HTERT RPE-1 (cell line): ENCODE measurements around the gene TMEM266.

ENCODE experiments used
- in situ Hi-C: fragments of 300-500 bp; cut with MboI; formaldehyde crosslinking; loops from 4 replicates; pipeline ENCODE4 v1.14.3; 2020; ENCODE audit warnings: low sequenced_read_pairs

Gene TMEM266

DNA sequence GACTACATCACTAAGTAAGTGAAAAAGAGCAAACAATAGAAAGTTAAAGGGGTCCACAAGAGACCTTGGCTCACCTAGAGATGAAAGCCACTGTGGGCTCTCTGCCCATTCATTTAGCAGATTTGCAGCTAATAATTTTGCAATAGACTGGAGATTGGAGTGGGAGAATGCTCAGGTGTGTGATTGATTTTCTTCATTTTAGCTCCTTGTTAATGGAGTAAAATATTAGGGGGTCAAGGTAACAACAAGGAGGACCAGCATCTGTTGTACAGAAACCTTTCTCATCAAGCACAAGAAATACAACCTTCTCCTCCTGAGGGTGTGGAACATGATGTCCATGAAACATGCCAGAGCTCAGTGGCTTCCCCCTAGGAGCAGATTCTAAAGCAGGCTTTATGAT, 63.2 kb downstream of the TMEM266 start:
- in situ Hi-C loops = no loop called here

DNA sequence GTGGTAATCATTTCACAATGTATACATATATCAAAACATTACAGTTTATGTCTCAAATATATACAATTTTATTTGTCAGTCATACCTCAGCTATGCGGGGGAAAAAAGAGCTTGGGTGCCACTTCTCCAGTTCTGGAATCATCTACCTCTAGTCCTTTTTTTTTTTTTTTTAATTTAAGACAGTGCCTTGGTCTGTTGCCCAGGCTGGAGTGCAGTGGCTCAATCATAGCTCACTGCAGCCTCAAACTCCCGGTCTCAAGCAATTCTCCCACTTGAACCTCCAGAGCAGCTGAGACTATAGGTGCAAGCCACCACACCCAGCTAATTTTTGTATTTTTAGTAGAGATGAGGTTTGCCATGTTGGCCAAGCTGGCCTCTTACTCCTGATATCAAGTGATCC, 67.4 kb downstream of the TMEM266 start:
- in situ Hi-C loops = no loop called here

DNA sequence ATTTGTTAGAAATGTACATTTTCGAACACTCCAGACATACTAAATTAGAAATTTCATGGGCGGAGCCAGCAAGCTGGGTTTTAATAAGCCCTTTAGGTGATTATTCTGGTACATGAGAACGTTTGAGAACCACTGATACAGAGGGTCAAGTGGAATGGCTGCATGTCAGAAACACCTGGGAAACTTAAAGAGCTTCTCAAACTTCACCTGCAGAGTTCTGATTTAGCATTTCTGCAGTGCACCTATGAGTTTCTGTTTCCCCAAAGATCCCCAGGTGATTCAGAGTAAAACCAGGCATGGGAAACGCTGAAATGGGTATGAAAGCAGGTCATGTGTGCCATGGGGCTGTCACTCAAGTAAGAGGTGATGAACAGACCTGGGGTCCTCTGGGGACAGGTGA, 68.1 kb downstream of the TMEM266 start:
- in situ Hi-C loops = no loop called here

DNA sequence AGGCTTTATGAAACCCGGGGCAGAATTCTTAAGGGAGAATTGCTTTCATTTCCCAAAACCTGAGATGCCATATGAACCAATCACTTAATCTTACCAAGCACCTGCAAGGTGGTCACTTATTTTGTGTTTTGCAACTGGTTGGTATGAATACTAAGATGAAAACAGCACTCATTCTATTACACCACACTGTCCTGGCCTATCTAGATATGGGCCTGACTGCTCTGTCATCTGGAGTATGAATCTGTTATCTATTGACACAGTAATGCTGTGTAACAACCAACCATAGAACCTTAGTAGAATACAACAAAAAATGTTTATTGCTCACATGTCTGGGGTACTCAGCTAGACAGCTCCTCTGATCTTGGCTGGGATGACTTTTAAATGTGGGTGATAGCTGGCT, 74.8 kb downstream of the TMEM266 start:
- in situ Hi-C loops = no loop called here

DNA sequence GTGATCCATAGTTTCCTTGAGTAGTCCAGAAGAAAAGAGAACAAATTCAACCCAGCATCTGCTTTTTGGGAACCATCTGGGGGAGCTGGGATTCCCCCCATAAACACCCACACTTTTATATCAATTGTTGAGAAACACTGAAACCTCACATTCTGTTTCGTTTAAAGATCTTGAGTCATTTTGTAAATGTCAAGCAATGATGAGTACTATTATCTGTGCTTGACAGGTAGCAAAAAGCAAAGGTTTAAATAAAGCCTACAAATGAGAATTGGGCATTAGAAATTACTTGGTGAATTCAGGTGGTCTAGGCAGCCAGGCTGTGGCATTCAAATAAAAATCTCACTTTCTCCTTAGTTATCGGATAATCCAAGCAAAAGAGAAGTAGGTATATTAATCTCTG, 75.7 kb downstream of the TMEM266 start:
- in situ Hi-C loops = no loop called here

DNA sequence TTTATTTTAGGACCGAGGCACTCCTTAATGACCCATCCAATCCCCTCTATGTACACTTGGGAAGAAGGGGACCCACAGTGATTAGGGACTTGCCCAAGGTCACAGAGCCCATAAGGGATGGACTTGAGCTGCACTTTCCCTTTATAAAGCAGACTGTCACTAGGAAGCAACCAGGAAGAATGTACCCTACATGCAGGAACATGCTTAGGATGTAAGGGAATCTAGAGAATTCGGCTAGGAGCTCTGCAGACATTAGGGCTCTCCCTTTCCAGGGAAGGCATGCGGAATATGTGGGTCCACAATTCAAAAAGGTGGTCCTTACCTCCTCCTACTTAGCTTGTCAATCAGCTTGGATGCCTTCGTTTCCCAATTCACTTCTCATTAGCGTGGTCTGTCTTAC, 78.7 kb downstream of the TMEM266 start:
- in situ Hi-C loops = no loop called here

DNA sequence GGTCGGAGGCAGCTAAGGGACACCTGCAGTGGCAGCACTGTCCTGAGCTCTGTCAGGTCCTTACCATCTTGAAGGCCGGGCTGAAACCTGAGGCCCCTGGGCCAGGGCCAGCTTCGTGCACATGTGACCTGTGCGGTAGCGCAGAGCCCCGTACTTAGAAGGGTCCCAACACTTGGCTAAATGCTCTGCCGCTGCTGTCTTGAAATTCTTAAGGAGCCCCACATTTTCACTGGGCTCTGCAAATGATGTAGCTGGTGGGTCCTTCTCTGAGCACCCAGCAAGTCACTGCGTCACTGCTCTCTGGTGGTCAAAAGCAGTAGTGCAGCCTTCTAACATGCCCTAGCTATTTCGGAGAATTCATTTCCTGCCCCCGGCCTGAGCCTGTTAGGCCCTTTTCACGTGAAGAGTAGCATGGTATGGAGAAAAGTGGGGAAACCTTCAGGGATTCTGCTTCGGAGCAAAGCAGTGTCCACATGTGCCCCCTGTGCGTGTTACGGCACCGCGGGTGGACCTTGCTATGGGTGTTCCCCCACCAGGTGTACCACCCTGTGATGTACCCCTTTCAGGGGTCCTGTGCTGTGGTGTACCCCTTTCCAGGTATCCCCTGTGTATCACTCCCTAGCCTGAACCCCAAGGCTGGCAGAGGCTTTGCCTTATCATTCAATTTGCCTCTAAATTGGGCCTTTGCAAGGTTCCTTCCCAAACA, 79.7 kb downstream of the TMEM266 start:
- in situ Hi-C loops = no loop called here

DNA sequence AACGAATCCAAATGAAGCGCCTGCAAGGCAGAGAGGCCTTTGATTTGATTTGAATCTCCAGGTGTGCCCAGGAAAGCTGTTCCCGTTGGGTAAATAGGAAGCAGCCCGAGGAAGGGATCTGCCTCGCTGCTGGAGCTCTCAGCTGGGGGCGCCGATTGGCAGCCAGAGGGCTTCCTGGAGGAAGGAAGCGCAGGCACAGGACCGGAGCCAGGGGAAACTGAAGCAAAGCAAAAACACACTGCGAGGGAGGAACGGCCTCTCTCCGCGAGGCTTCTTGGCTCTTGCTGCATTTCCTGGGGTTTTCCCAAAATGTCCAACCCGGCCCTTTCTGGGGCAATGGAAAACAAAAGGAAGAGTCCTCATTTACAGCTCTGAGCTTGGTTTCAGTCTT, 80.3 kb downstream of the TMEM266 start:
- in situ Hi-C loops = no loop called here

DNA sequence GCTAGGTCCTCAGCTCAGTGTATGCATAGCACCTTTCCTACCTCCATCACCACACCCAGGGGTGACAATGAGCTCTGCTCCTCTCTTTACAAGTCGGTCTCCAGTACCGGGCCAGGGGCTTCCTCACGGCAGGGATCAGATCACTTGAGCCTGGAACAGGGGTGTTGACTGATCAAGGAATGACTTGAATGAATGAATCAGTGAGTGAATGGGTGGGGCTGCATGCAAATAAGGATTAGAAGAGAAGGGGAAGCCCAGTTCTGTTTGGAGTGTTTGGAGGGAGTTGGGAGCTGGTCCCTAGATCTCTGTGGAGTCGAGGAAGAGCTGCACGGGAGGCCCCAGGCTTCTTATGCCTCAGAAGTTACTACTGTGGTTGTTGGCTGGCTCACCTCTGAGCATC, 87.0 kb downstream of the TMEM266 start:
- in situ Hi-C loops = no loop called here

DNA sequence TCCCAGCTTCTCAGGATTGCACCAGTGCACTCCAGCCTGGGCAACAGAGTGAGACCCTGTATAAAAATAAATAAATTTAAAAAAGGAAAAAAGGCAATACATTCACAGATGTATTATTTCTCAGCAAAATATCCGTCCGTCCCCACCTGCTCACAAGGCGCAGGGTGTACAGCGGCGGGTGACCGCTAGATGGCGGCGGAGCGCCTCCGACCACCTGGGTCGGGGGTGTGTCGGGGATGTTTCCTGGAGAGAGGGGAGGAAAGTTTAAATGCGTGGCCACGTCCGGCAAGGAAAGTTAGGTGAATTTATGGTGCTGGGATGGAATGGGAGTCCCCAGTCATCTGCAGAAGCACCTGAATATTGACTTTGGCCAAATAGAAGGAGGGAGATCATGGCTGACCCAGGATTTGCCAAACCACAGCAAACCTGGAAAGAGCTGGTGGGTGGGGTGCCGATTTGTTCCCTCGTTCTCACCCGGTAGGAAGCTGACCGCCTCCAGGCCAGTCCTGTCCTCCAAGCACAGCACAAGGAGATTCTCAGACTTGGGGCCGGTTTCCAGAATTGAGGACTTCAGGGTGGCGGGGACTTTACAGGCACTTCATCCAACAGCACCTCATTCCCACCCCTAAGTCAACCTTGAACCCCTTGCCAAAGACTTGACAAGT, 88.3 kb downstream of the TMEM266 start:
- in situ Hi-C loops = no loop called here

DNA sequence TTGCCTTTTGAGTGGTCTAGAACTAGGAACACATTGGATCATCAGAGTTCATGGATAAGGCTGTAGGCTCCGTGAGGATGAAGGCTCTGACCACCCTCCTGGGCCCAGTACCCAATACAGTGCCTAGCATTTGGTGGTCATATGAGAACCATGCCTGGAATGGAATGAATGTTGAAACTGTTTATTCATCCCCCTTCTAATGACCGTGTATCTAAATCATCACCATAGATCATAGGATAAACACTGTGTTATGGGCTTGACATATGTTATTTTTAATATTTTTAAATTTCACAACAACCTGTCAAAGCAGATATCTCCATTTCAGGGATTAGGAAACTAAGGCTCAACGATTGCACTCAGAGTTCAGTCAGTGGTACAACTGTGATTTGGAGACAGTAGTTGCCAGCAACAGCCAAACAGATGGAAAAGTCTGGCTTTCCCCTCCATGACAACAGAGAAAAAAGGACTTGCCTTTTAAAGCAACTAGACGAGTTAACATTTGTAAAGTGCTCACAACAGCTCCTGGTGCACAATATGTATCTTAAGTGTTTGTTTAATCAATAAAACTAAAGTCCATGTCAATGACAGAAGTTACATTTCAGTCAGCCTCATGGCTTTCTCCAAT, 89.6 kb downstream of the TMEM266 start:
- in situ Hi-C loops = no loop called here

DNA sequence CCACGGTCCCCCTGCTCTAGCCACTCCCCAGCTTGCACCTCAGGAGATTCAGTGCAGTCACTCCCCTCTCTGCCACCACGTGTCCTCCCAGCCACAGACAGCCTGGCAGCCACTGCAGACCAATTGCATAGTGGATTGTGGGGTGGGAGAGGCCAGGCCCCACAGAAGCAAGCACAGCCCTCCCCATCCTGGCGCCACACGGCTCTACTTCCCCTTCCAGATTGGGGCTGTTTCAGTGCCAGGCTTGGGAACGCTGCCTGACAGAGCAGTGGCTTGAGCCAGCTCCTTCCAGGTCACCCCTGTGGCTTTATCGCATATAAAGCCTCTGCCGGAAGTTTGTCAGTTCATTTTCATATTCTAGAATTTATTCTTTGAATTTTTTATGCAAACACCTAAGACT, 90.7 kb downstream of the TMEM266 start:
- in situ Hi-C loops = no loop called here

DNA sequence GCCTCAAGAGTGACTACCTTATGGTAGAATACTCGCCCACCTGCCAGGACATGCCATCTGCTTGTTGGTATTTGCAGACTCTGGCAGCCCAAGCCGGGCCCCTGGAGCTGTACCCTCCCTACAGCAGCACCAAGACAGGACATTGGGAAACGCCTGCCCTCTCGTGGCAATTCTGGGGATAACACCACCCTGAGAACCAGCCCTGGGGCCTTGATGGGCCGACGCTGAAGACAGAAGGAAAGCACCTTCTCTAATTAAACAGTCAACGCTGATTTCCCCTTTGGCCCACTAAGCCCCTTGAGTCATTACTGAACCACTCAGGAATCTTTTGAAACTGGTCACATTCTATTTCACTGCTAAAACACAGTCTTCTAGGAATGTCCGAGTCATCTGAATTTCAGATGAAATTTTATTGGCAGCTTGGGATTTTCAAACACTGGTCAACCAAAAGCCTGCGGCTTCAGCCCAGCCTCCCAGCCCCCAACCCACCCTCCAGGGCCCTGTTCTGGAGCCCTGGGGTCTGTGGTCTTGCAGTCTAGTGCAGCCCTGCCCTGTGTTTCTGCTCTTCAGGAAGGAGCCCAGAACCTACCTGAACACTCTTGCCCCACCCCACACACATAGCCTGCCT, 91.3 kb downstream of the TMEM266 start:
- in situ Hi-C loops = no loop called here

DNA sequence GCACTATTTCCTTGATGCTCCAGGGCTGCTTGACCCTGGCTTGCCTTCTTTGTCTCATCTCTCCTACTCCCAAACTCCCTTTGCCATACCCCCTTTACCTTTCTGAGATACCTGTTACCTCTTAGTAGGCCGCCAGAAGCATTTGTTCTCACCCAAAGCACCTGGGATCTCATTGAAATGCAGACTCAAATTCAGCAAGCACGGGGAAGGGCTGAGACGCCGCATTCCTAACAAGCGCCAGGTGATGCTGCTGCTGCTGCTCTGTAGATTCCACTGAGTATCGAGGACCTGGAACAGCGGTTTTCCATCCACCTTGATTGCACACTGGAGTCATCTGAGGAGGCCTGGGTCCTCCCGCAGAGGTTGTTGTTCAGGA, 91.8 kb downstream of the TMEM266 start:
- in situ Hi-C loops = no loop called here

DNA sequence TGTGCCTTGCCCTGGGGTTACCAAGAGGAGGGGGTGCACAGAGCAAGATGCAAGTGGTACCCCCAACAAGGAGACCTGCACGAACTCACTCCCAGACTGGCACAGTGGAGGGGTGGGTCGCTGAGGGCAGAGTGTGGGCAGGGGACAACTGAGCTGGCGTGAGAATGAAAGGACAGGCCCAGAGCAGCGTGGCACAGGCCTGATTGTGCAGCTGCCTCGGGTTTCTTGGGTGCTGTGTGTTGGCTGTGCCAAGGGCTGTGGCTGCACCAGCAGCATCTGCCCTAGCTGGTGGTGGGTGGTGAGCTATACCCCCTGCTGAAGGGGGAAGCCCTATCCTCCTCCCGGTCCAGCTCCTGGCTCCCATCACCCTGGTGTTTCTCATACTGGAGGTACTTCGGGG, 92.4 kb downstream of the TMEM266 start:
- in situ Hi-C loops = no loop called here

DNA sequence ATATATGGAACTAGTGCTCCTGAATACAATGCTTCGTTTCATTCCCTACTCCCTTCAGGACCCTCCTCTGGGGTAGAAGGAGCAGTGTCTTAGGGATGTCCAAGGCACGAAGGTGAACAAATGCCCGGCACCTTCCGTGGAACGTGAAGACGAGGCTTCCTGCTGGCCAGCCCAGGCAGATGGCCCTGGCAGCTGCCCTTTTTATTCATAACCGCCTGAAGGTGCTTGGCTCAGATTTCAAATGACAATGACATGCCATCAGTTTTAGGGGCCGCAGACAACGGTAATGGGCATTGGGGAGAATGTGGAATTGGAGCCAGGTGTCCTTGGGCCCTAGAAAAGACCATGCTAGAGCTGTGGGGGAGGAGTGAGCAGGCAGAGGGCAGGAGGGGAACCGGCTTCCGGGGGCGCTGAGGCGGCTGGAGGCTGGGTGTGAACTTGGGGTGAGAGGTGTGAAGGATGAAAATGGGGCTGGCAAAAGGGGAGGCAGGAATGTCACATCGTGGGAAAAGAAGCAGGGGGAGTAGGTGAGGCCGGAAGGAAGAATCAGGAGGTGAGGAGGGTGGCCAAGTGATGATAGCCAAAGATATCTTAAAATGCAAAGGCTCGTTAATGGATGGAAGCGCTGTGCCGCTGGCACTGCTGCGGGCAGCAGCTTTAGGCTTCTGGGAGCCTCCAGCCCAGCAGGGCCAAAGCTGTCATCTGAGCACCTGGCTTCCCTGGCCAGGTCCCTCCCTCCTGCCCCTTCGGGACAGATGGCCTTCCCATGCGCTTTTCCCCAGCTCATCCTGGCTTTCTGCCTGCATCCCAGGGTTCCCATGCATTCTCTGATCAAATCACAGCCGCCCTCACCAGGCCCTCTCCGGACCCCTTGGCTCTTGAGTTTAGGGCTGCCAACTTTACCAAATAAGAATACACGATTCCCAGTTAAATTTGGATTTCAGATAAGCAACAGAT, 93.7 kb downstream of the TMEM266 start:
- in situ Hi-C loops = no loop called here

DNA sequence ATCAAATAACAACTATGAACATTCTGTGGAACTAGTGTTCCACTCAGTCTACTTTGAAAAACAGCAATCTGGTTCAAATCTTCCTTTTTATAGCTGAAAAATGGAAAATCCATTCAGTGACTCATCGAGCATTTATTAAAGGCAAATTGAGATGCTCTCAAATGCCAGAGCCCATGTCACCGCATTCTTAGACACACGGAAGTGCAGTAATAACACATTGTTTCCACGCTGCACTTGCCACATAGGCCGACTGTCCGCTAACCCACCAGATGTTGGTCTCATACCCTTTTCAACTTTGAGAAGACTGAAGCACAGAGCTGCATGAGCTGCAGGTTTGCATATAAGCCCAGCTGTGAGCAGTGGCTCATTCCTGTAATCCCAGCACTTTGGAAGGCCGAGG, 95.9 kb downstream of the TMEM266 start:
- in situ Hi-C loops = no loop called here

DNA sequence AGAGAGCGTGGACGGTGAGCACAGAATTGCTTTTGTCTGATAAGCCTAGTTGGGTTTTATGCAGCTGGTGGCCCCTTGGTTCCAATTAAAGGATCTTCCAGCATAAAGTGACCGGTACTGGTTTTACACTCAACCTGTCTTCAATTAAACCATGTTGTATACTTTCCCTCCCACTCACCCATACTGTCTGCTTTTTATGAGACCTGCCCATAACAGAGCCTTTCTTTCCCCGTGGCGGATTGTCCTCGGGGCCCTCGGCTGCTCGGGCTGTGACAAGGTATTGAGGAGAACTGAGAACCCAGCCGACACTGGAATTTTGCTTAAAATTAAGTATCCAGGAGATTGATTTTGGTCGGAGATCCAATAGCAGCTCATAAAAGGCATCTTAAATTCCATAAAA, 98.4 kb downstream of the TMEM266 start:
- in situ Hi-C loops = no loop called here

DNA sequence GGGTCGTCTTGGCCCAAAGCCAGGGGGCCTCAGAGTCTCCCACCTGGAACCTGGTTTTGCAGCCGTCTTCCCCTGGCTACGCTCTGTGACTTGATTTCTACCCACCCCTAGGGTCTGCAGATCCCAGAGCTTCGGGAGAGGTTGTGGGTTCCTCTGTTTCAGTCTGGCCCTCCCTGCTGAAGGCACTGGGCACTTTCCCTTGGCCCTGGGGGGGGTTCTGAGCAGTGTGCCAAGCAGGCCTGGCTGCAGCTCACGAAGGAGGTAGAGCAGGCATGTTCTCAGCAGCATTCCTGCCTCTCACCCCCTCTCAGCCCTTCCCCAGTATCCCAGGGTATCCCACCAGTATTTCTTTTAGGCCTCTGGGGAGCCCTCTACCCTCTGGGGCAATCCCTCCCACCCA, 99.0 kb downstream of the TMEM266 start:
- in situ Hi-C loops = no loop called here

DNA sequence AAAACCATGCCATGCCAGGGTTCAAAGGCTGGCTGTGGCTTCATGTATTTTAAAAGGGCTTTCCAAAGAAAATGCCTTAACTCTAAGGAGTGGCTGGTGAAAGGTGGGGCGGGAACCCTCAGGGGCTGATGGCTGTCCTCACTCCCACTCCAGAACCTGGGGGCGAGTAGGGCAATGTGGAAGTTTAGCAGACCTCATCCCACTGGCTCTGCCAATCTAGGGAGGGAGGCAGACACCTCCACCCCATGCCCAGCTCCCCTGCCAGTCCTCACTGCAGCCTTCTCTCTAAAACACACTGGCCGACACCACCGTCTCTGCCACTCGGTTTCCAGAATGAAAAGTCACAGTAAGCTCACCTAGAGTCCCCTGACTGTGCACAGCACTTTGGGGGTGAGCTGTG, 99.5 kb downstream of the TMEM266 start:
- in situ Hi-C loops = no loop called here
